HUES48 (cell line): ENCODE results near the gene SCAMP4.
"Not testable (repeated sequence)": the region's sequence is repeated elsewhere in the genome, so short reads cannot be mapped to it uniquely, and the experiment has no call there.

Source experiments
- H3K27ac ChIP-seq: one replicate; pipeline ENCODE4 v1.7.0; 2013; ENCODE audit warnings: low read depth, low read length, inconsistent platforms
- H3K27me3 ChIP-seq: 2 replicates; pipeline ENCODE4 v1.6.1; 2013; ENCODE audit warnings: mild to moderate bottlenecking, low read length; ENCODE audit not compliant: control insufficient read depth, insufficient read depth
- H3K36me3 ChIP-seq: 2 replicates; pipeline ENCODE4 v1.6.1; 2013; ENCODE audit warnings: low read length; ENCODE audit not compliant: control insufficient read depth, insufficient read depth
- H3K4me1 ChIP-seq: 2 replicates; pipeline ENCODE4 v1.6.1; 2013; ENCODE audit warnings: mild to moderate bottlenecking, low read length; ENCODE audit not compliant: control insufficient read depth, insufficient read depth
- H3K4me3 ChIP-seq: 2 replicates; pipeline ENCODE4 v1.5.1; 2013; ENCODE audit warnings: mild to moderate bottlenecking, low read depth, low read length
- H3K9ac ChIP-seq: 2 replicates; pipeline ENCODE4 v1.6.1; 2013; ENCODE audit warnings: mild to moderate bottlenecking, low read depth, low read length, moderate library complexity
- H3K9me3 ChIP-seq: 2 replicates; pipeline ENCODE4 v1.6.1; 2013; ENCODE audit warnings: low read length; ENCODE audit not compliant: control insufficient read depth, insufficient read depth

Gene SCAMP4

GRCh38 chr19:1868971-1869370 is 36.2 kb upstream of the SCAMP4 start:
- no peak overlapping the region for H3K27ac ChIP-seq
- peaks cover 12% of the 10 kb centered on the region; the same call in 1 of the 2 replicates for H3K36me3 ChIP-seq

GRCh38 chr19:1871140-1871597 is 34.0 kb upstream of the SCAMP4 start:
- no peak overlapping the region for H3K27ac ChIP-seq
- no peaks in the 10 kb centered on the region for H3K9me3 ChIP-seq
- no peaks in the 10 kb centered on the region for H3K27me3 ChIP-seq
- H3K36me3 ChIP-seq, result peaks cover 12% of the 10 kb centered on the region; the same call in 1 of the 2 replicates
- no peak overlapping the region for H3K4me3 ChIP-seq
- H3K9ac ChIP-seq, result no peak overlapping the region
- H3K4me1 ChIP-seq, result peaks cover 7% of the 10 kb centered on the region; the same call in 1 of the 2 replicates

More at GRCh38 chr19:1868971-1869370, 36.2 kb upstream of the SCAMP4 start:
- Histone ChIP-seq H3K9ac (no peak overlapping the region), H3K9me3 (no peaks in the 10 kb centered on the region), H3K4me1 (no peaks in the 10 kb centered on the region), H3K4me3 (no peak overlapping the region), H3K27me3 (no peaks in the 10 kb centered on the region)

- Histone ChIP-seq H3K27ac (no peak overlapping the region), H3K4me1 (peaks cover 7% of the 10 kb centered on the region; the same call in 1 of the 2 replicates), H3K9me3 (no peaks in the 10 kb centered on the region), H3K9ac (no peak overlapping the region), H3K36me3 (peaks cover 12% of the 10 kb centered on the region; the same call in 1 of the 2 replicates), H3K4me3 (no peak overlapping the region), H3K27me3 (no peaks in the 10 kb centered on the region)
Observed at GRCh38 chr19:1871630-1872029, 33.6 kb upstream of the SCAMP4 start.

GRCh38 chr19:1872807-1873523 is 32.2 kb upstream of the SCAMP4 start:
- no peaks in the 10 kb centered on the region for H3K27me3 ChIP-seq
- no peaks in the 10 kb centered on the region for H3K9me3 ChIP-seq
- H3K9ac ChIP-seq, result no peak overlapping the region
- peaks cover 12% of the 10 kb centered on the region; the same call in 1 of the 2 replicates for H3K36me3 ChIP-seq
- H3K27ac ChIP-seq, result no peak overlapping the region
- peaks cover 7% of the 10 kb centered on the region; the same call in 1 of the 2 replicates for H3K4me1 ChIP-seq
- no peak overlapping the region for H3K4me3 ChIP-seq

- no peaks in the 10 kb centered on the region for H3K9me3 ChIP-seq
- H3K27me3 ChIP-seq, result no peaks in the 10 kb centered on the region
- peaks cover 12% of the 10 kb centered on the region; the same call in 1 of the 2 replicates for H3K36me3 ChIP-seq
- peaks cover 7% of the 10 kb centered on the region; the same call in 1 of the 2 replicates for H3K4me1 ChIP-seq
- H3K27ac ChIP-seq, result no peak overlapping the region
- no peak overlapping the region; the same call in 1 of the 2 replicates for H3K9ac ChIP-seq
- H3K4me3 ChIP-seq, result peak overlapping the region; percentile 90; the same call in 1 of the 2 replicates
Observed at GRCh38 chr19:1873524-1874473, 31.4 kb upstream of the SCAMP4 start.

GRCh38 chr19:1874554-1875185 is 30.5 kb upstream of the SCAMP4 start:
- peaks cover 7% of the 10 kb centered on the region; the same call in 1 of the 2 replicates for H3K4me1 ChIP-seq
- no peak overlapping the region for H3K9ac ChIP-seq
- no peaks in the 10 kb centered on the region for H3K9me3 ChIP-seq
- no peak overlapping the region for H3K27ac ChIP-seq
- H3K4me3 ChIP-seq, result peak overlapping the region; percentile 90
- no peaks in the 10 kb centered on the region for H3K27me3 ChIP-seq
- H3K36me3 ChIP-seq, result peaks cover 12% of the 10 kb centered on the region; the same call in 1 of the 2 replicates

GRCh38 chr19:1875265-1875645 is 29.9 kb upstream of the SCAMP4 start:
- H3K4me1 ChIP-seq, H3K9me3 ChIP-seq, H3K27me3 ChIP-seq: not testable (repeated sequence)
- Histone ChIP-seq H3K36me3 (peaks cover 12% of the 10 kb centered on the region; the same call in 1 of the 2 replicates), H3K4me3 (peak overlapping the region; percentile 90), H3K9ac (peak overlapping the region; percentile 83), H3K27ac (peak overlapping the region; percentile 92)

GRCh38 chr19:1875646-1876495 is 29.3 kb upstream of the SCAMP4 start:
- Histone ChIP-seq H3K9me3 (no peaks in the 10 kb centered on the region), H3K9ac (peak overlapping the region; percentile 83), H3K36me3 (peaks cover 12% of the 10 kb centered on the region; the same call in 1 of the 2 replicates), H3K27me3 (no peaks in the 10 kb centered on the region), H3K4me1 (peaks cover 7% of the 10 kb centered on the region; the same call in 1 of the 2 replicates), H3K4me3 (peak overlapping the region; percentile 90), H3K27ac (peak overlapping the region; percentile 92)

GRCh38 chr19:1876496-1877279 is 28.5 kb upstream of the SCAMP4 start:
- H3K9me3 ChIP-seq, H3K4me1 ChIP-seq, H3K27me3 ChIP-seq: not testable (repeated sequence)
- Histone ChIP-seq H3K9ac (peak overlapping the region; percentile 83; the same call in 1 of the 2 replicates), H3K36me3 (peaks cover 12% of the 10 kb centered on the region; the same call in 1 of the 2 replicates), H3K4me3 (peak overlapping the region; percentile 90), H3K27ac (peak overlapping the region; percentile 92)
